ENCODE results near the gene SIGLEC10.

Gene SIGLEC10

DNA sequence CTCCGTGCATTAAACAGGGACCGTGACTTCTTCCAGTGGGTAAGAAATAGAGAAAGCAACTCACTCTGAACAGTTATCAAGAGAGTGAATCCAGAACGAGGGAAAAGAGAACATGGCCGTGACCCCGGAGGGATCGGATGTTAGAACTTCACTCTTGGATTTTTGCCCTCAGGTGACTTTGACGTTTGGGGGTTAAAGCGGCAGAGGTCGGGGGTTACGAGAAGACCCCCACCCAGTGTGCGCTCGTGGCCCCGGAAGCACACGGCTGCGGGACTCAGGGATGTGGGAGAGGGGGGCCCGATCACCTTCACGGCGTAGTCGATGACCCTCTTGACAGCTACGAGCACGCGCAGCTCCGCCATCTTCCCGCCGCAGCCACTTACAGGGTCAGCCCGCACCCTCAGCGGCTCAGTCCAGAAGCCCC lies 51.5 kb downstream of the SIGLEC10 start, which contains the start of gene ETFB:
TSS of gene ETFB (minus strand) at position 424 of the 424 bp plus-strand sequence. CDS start at position 362, 62 bp downstream.
- no peak for DNase-seq

DNA sequence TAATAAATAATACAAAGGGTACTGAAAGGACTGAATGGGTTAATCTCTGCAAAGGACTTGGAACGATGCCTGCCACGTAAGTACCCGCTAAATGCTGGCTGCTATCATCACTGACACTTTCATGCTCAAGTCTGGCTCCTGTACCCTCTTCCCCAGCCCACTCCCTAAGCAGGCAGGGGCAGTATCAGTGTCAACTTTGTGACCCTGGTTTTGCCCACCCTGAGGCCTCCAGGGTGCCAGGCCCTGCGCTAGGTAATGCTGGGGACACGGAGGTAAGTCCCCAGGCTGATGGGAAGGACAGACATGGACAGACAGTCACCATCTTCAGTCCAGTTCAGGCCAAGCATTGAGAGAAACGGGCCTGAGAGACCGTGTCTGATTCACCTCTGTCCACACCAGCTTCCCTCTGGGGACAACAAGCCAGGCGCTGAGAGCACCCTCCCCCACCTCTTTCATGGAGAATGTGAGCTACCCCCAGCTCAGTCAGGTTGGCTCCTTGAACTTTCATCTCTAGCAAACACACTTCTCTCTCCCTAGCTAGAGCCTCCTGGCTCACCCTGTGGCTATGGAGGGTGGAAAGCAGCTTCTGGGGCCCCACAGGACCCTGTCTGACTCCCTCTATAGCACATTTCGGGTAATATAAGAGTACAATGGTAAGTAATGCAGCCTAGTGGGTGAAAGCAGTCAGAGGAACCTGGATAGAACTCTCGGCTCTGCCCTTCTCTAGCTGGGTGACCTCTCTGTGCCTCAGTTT lies 52.1 kb downstream of the SIGLEC10 start:
- no peak for DNase-seq

DNA sequence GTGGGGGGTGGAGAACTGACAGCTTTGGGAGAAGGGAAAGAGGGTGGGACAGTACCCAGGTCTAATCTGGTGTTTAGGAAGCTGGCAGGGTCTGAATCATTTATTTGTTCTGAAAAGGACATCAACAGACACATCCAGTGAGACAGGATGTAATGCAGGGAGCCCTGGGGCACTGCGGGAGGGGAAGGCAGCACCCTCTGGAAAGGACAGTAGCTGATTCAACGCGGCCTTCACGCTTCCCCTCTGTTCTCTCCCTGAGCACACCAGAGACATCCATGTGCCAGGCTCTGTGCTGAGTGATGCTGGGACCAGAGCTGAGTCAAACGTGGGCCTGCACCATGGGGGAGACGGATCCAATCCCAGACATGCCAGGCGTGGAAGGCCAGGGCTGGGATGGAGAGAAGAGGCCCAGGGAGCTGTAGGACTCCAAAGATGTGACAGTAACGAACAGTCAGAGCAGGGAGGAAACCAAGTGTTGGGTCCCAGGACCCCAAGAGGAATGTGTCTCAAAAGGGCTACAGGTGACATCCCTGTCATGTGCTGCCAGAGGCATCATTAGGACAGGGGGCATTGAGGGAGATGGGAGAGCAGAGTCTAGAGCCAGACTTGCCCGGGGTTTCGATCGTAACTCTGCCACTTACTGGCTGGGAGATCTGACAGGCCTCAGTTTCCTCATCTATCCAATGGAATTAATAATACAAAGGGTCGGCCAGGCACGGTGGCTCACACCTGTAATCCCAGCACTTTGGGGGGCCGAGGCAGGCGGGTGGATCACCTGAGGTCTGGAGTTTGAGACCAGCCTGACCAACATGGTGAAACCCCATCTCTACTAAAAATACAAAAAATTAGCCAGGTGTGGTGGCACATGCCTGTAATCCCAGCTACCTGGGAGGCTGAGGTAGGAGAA lies 53.0 kb downstream of the SIGLEC10 start:
- no peak for DNase-seq

DNA sequence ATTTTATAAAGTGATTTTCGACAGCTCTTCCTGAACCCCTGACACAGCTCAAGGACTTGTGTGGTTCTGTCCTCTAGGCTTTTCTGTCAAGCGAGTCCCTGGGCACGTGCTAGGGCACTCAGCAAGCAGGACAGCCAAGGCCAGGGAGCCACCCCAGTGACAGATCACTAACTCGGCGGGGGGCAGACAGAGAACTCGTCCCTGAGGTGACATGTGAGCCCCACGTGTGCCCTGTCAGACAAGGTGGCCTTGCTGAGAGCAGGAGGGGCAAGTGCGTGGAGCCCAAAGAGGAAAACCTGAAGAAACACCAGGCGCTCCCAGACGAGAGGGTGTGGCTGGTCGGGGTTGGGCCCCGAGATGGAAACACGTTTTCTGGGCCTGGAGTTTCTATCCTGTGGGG lies 56.2 kb downstream of the SIGLEC10 start:
- no peak for DNase-seq

All from right forelimb (tissue), 1 donor.